ENCODE data around the gene PNPLA5. TPM values are rescaled to one million over a fixed set of nuclear protein-coding genes. Genes with fewer than 3 reads are reported as not detected.

Gene PNPLA5
- total RNA-seq, 2 donors from 2014 or later, result 0.68 to 0.73 TPM

DNA sequence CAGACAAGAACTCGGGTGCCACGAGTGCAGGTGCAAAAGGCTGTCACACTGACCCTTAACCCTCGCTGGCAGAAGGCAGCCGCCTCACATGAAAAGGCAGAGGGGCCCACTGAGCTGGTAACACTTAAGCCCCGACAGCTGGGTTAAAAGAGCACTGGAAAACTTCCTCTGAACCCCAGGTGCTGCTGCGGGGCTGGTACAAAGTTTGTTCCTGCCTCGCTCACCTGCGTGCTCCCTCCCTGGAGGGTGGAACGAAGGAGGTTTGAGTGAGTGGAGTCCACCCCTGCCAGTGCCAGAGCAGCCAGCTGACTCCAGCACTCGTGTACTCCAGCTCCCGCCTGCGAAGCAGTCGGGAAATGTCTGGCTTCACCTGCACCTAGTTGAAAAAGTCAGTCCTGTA lies 42.1 kb downstream of the PNPLA5 start:
- Histone ChIP-seq H3K27me3 (ENCODE audit: control insufficient read depth, insufficient read depth, low read length, poor library complexity, severe bottlenecking) (no peaks in the 10 kb centered on the region), H3K4me1 (ENCODE audit: control insufficient read depth, insufficient read depth, low read length) (no peaks in the 10 kb centered on the region), H3K27ac (ENCODE audit: low read depth, low read length) (no peak overlapping the region), H3K4me3 (ENCODE audit: low read length) (no peak overlapping the region), H3K36me3 (ENCODE audit: control insufficient read depth, insufficient read depth, low read length) (no peaks in the 10 kb centered on the region), H3K9me3 (ENCODE audit: control insufficient read depth, low read length) (no peaks in the 10 kb centered on the region), H3K9ac (ENCODE audit: extremely low read depth, low read length, poor library complexity, severe bottlenecking) (no peak overlapping the region)
- DNase-seq, result no peak
- TF ChIP-seq, protein P1, sequence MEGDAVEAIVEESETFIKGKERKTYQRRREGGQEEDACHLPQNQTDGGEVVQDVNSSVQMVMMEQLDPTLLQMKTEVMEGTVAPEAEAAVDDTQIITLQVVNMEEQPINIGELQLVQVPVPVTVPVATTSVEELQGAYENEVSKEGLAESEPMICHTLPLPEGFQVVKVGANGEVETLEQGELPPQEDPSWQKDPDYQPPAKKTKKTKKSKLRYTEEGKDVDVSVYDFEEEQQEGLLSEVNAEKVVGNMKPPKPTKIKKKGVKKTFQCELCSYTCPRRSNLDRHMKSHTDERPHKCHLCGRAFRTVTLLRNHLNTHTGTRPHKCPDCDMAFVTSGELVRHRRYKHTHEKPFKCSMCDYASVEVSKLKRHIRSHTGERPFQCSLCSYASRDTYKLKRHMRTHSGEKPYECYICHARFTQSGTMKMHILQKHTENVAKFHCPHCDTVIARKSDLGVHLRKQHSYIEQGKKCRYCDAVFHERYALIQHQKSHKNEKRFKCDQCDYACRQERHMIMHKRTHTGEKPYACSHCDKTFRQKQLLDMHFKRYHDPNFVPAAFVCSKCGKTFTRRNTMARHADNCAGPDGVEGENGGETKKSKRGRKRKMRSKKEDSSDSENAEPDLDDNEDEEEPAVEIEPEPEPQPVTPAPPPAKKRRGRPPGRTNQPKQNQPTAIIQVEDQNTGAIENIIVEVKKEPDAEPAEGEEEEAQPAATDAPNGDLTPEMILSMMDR (conservative IDR thresholded peaks at IDR 0.05), result no peak
- H3K4me3 Mint-ChIP-seq, result no peak overlapping the region
- H3K4me1 Mint-ChIP-seq, result peaks cover 15% of the 10 kb centered on the region
- no peaks in the 10 kb centered on the region for H3K27me3 Mint-ChIP-seq (ENCODE audit: insufficient read depth)
- H3K9me3 Mint-ChIP-seq, result no peaks in the 10 kb centered on the region
- WGBS, 2 experiments (ENCODE audit: insufficient coverage in 1 of 2, insufficient read length in 1 of 2), result 91 to 92% methylated on average over 12 to 13 of the region's 13 CpGs
- H3K27ac Mint-ChIP-seq, result no peak overlapping the region
- H3K36me3 Mint-ChIP-seq (ENCODE audit: low read depth), result peaks cover 2% of the 10 kb centered on the region

DNA sequence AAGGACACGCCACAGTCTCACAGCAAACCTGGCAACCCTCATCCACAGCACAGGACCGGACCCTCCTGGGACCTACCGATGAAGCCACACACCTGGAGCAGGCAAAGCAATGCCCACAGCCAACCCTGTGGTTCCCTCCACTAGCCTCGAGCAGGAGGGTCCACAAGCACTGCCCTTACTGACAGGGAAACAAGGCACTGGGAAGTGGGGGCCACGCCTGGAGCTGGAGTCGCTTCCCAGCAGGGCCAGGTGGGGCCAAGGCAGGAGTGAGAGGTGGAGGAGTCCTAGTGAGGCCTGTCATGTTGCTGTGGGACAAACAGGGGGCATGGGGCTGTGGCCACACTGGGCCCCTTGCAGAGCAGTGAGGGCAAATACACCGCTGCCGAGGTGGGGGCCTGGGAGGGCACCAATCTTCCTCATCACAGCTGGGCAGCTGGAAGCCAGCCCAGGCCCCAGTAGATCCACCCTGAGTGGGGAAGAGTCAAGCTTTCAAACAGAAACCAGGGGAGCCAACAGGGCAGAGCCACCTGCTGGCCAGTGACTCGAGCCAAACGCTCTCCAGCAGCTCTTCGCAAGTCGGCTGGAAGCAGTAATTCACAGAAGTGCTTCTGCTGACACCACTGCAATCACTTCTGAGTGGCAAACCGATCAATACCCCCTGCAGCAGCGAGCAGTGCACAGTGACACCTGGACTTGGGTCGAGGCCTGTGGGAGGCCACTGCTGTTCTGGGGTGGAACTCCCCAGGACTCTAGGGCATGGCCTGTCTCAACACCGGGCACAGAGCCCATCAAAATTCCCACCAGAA lies 43.2 kb downstream of the PNPLA5 start:
- Histone ChIP-seq H3K27ac (ENCODE audit: low read depth, low read length) (no peak overlapping the region), H3K27me3 (ENCODE audit: control insufficient read depth, insufficient read depth, low read length, poor library complexity, severe bottlenecking) (no peaks in the 10 kb centered on the region), H3K9ac (ENCODE audit: extremely low read depth, low read length, poor library complexity, severe bottlenecking) (no peak overlapping the region), H3K4me1 (ENCODE audit: control insufficient read depth, insufficient read depth, low read length) (no peaks in the 10 kb centered on the region), H3K4me3 (ENCODE audit: low read length) (no peak overlapping the region), H3K36me3 (ENCODE audit: control insufficient read depth, insufficient read depth, low read length) (no peaks in the 10 kb centered on the region), H3K9me3 (ENCODE audit: control insufficient read depth, low read length) (no peaks in the 10 kb centered on the region)
- Mint-ChIP-seq H3K4me1 (peaks cover 15% of the 10 kb centered on the region), H3K36me3 (ENCODE audit: low read depth) (peaks cover 2% of the 10 kb centered on the region), H3K27me3 (ENCODE audit: insufficient read depth) (no peaks in the 10 kb centered on the region), H3K27ac (no peak overlapping the region), H3K4me3 (no peak overlapping the region), H3K9me3 (no peaks in the 10 kb centered on the region)
- 65 to 70% methylated on average over 11 to 16 of the region's 16 CpGs for WGBS, 2 experiments (ENCODE audit: insufficient coverage in 1 of 2, insufficient read length in 1 of 2)
- peak; percentile 79 for DNase-seq
- TF ChIP-seq, protein P1 (conservative IDR thresholded peaks at IDR 0.05), result peak; percentile 81

DNA sequence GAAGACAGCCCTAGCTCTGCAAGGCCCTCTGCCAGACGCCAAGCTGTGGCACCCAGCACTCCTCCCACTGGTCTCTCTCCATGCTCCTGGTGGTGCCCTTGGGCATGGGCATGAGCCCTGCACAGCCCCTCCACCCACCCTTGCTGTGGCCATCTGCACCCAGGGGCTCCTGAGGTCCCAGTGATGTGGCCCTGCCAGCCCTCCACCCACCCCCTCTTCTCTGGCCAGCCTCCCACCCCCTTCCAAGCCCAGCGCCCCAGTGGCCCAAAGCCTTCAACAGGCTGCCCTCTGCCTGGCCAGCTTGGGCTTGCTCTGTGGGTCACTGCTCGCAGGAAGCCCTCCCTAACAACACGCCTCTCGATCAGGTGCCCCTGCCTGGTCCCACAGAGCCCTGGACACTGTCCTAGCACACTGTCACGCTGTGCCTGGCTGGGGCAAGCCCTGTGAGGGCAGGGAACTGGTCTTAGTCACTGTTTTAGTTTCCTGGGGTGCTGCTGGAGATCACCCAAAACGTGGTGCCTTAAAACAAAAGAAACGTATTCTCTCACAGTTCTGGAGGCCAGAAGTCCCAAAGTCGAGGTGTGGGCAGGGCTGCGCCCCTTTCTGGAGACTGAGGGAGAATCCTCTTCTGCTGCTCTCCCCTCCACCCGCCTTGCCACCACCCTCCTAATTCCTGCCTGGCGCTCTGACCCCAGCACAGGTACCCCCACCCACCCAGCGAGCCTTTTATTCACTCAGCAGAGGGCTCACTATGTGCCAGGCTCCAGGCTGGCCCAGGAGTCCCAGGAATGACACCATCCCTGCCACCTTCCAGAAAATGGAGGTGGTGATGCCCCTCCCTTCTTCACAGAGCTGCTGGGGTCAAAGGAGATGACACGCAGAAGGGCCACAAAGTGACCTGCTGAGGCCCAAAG lies 44.2 kb downstream of the PNPLA5 start:
- no peak overlapping the region for H3K27ac Mint-ChIP-seq
- H3K4me3 Mint-ChIP-seq, result no peak overlapping the region
- H3K4me3 ChIP-seq (ENCODE audit: low read length), result no peak overlapping the region
- WGBS, 2 experiments (ENCODE audit: insufficient coverage in 1 of 2, insufficient read length in 1 of 2), result 87 to 95% methylated on average over 10 to 14 of the region's 14 CpGs
- H3K4me1 Mint-ChIP-seq, result peaks cover 15% of the 10 kb centered on the region
- H3K27me3 ChIP-seq (ENCODE audit: control insufficient read depth, insufficient read depth, low read length, poor library complexity, severe bottlenecking), result no peaks in the 10 kb centered on the region
- H3K9me3 ChIP-seq (ENCODE audit: control insufficient read depth, low read length), result no peaks in the 10 kb centered on the region
- no peaks in the 10 kb centered on the region for H3K27me3 Mint-ChIP-seq (ENCODE audit: insufficient read depth)
- no peaks in the 10 kb centered on the region for H3K9me3 Mint-ChIP-seq
- H3K4me1 ChIP-seq (ENCODE audit: control insufficient read depth, insufficient read depth, low read length), result no peaks in the 10 kb centered on the region
- peaks cover 2% of the 10 kb centered on the region for H3K36me3 Mint-ChIP-seq (ENCODE audit: low read depth)
- peak; percentile 13 for DNase-seq
- no peak overlapping the region for H3K27ac ChIP-seq (ENCODE audit: low read depth, low read length)
- TF ChIP-seq, protein P1 (conservative IDR thresholded peaks at IDR 0.05), result no peak
- H3K9ac ChIP-seq (ENCODE audit: extremely low read depth, low read length, poor library complexity, severe bottlenecking), result no peak overlapping the region
- H3K36me3 ChIP-seq (ENCODE audit: control insufficient read depth, insufficient read depth, low read length), result no peaks in the 10 kb centered on the region
